Lower leg skin (tissue), 4 donors: ENCODE results near the gene GARS1. TPM values are rescaled to one million over a fixed set of nuclear protein-coding genes. Genes with fewer than 3 reads are reported as not detected.
"Not testable (repeated sequence)": the region's sequence is repeated elsewhere in the genome, so short reads cannot be mapped to it uniquely, and the experiment has no call there.

Source experiments
- DNase-seq, 2 donors: peaks; one replicate each; pipeline ENCODE4 v3.0.0-alpha.2; 2019; ENCODE audit warnings: low spot score in 2 of 2
- H3K4me3 ChIP-seq: fragments of 200-600 bp; sonication (generic); 2 replicates; pipeline ENCODE4 v1.5.1; 2017; ENCODE audit warnings: mild to moderate bottlenecking, low read depth; ENCODE audit not compliant: poor library complexity, severe bottlenecking
- CTCF ChIP-seq, 3 donors: fragments of 450-650 bp; IDR thresholded peaks; one replicate each; pipeline ENCODE4 v1.5.1; 2016; ENCODE audit warnings: antibody characterized with exemption in 3 of 3, mild to moderate bottlenecking in 3 of 3, moderate library complexity in 2 of 3
- POLR2A ChIP-seq, 2 donors: fragments of 450-650 bp; IDR thresholded peaks; one replicate each; pipeline ENCODE4 v1.6.1; 2016 to 2017; ENCODE audit warnings: antibody characterized with exemption in 2 of 2, mild to moderate bottlenecking in 1 of 2, moderate library complexity in 1 of 2
- WGBS, 2 donors: methylation state at CpG; one replicate each; pipeline ENCODE4 v1.1.5; 2018; 5-methylcytosine and 5-hydroxymethylcytosine counted together
- intact Hi-C: fragments of 100-400 bp; cut with DNase I; formaldehyde crosslinking; loops from one replicate; pipeline ENCODE4 v1.15.0; 2023; ENCODE audit warnings: low total_unique reads
- total RNA-seq, 4 donors: library from RNA; depleted of rRNA; stranded (reverse); fragments of >200 nt; gene quantifications; one replicate each; pipeline ENCODE4 v1.1.0, GENCODE V29; 2016

The GARS1 gene
- total RNA-seq, 4 donors from 2014 or later, result 73.2 to 107 (median 99.8) TPM

GRCh38 chr7:30583181-30583580 lies 11.5 kb upstream of the GARS1 start:
- intact Hi-C loops, result no loop called here
- no peak for DNase-seq
- TF ChIP-seq POLR2A (IDR thresholded peaks at IDR 0.05), result no peak
- no peak for TF ChIP-seq CTCF (IDR thresholded peaks at IDR 0.05)
- no peak overlapping the region for H3K4me3 ChIP-seq
- WGBS, 2 donors, result 93 to 94% methylated on average over 2 of the region's 2 CpGs

- intact Hi-C loops, result no loop called here
- no peak for TF ChIP-seq CTCF (IDR thresholded peaks at IDR 0.05)
- no peak for TF ChIP-seq POLR2A (IDR thresholded peaks at IDR 0.05)
- WGBS, 2 donors, result 79 to 82% methylated on average over 2 of the region's 2 CpGs
- no peak overlapping the region for H3K4me3 ChIP-seq
- no peak for DNase-seq
These were observed 10.3 kb upstream of the GARS1 start for GRCh38 chr7:30584415-30584814.

- TF ChIP-seq POLR2A (IDR thresholded peaks at IDR 0.05) (no peak), CTCF (IDR thresholded peaks at IDR 0.05) (no peak)
- no peak overlapping the region for H3K4me3 ChIP-seq
- WGBS, 2 donors, result 86 to 87% methylated on average over 5 of the region's 5 CpGs
- DNase-seq, result no peak
- intact Hi-C loops, result no loop called here
These were observed 9.7 kb upstream of the GARS1 start for GRCh38 chr7:30584965-30585364.

- DNase-seq, result no peak
- no peak overlapping the region for H3K4me3 ChIP-seq
- 79 to 89% methylated on average over 3 of the region's 3 CpGs for WGBS, 2 donors
- intact Hi-C loops, result no loop called here
- no peak for TF ChIP-seq POLR2A (IDR thresholded peaks at IDR 0.05)
- TF ChIP-seq CTCF (IDR thresholded peaks at IDR 0.05), result no peak
These were observed 9.0 kb upstream of the GARS1 start for GRCh38 chr7:30585675-30586074.

- H3K4me3 ChIP-seq, DNase-seq, intact Hi-C loops: not testable (repeated sequence)
- WGBS, 2 donors, result 93 to 96% methylated on average over 4 of the region's 4 CpGs
These were observed 7.1 kb upstream of the GARS1 start for GRCh38 chr7:30587547-30587946.

- TF ChIP-seq CTCF (IDR thresholded peaks at IDR 0.05) (no peak), POLR2A (IDR thresholded peaks at IDR 0.05) (no peak)
- H3K4me3 ChIP-seq, result no peak overlapping the region
- WGBS, 2 donors, result 92 to 97% methylated on average over 3 of the region's 3 CpGs
- intact Hi-C loops, result no loop called here
- DNase-seq, result no peak
These were observed 5.6 kb upstream of the GARS1 start for GRCh38 chr7:30589111-30589510.
